Measurements from ENCODE around the gene CHCHD6. TPM values are rescaled to one million over a fixed set of nuclear protein-coding genes. Genes with fewer than 3 reads are reported as not detected.

CHCHD6 gene
- total RNA-seq, 8 experiments from 2014 or later: 13.9 to 71.2 (median 45.4) TPM

DNA sequence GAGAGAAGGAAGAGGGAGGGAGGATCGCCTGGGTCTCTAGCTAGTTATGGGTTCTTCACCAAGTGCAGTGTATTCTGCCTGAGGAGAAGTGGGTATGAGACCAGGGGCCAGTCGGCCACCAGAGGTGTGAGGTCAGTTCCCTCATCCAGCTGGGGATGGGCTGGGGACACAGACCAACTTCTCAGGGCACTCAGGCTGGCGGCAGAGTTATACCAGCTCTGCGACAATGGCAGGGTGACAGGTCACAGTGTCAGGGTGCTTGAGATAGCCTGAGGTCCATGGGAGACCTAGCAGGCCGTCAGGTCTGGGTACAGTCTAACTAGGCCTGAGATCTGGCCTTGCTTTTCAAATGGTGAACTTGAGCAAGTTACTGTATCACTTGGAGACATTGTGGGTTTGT lies 247.5 kb downstream of the CHCHD6 start:
- Histone ChIP-seq H3K27ac (no peak overlapping the region), H3K4me1 (replicated peaks in 1 of 2) (peaks cover 0 to 8% of the 10 kb centered on the region in 2 donors), H3K4me3 (no peak overlapping the region)
- 83 to 100% (median 100%) methylated on average over 1 to 3 of the region's 5 CpGs; no CpG with 5 or more reads in 3 of the 10 experiments for WGBS, 10 experiments
- no peak for ATAC-seq (replicated peaks in 6 of 8)
- in situ Hi-C loops (cut with MboI; ENCODE audit: low pct_unique_long_range_greater_than_20kb in 2 of 9, low sequenced_read_pairs in 9 of 9, unreplicated experiment in 9 of 9): loop anchor here in 4 of 9 experiments (25.0 kb wide), 1 partner anchor 189 kb away; no protein-coding TSS in a partner anchor

DNA sequence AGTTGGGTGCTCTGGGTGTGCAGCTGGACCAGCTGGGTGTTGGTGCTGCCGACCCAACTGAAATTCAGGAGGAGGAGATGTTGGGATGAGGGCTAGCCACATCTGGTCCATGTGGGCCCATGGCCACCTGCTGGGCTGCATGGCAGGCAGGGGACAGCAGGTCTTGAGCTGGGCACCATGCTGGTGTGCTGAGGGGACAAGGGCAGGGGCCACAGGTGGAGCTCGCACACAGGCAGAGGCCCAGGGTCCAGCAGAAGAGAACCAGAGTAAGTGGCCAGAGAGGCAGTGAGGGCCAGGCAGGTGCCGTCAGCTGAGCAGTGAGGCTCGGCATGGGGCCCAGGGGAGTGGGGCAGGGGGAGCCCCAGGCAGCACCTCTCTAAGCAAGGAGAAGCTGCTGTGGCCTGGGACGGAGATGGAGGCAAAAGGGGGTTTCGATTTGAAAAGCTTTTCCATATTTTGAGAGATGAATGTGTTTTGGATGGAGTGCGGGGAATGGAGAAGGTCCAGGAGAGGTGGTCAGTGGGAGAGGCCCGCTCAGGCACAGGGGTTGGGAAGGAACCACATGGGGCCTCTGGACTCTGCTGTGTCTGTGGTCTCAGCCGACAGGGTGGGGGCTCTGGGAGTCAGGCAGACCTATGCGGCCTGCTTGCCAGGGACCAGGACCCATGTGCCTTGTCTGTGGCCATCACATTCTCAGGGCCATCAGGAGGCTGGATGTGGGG lies 248.4 kb downstream of the CHCHD6 start:
- ATAC-seq (replicated peaks in 6 of 8): no peak
- no peak overlapping the region for H3K27ac ChIP-seq
- in situ Hi-C loops (cut with MboI; ENCODE audit: low pct_unique_long_range_greater_than_20kb in 2 of 9, low sequenced_read_pairs in 9 of 9, unreplicated experiment in 9 of 9): loop anchor here in 4 of 9 experiments (25.0 kb wide), 1 partner anchor 190 kb away; no protein-coding TSS in a partner anchor
- H3K4me3 ChIP-seq: no peak overlapping the region
- no peaks in the 10 kb centered on the region for H3K4me1 ChIP-seq (replicated peaks in 1 of 2)
- 83 to 100% methylated on average over 1 to 2 of the region's 10 CpGs; no CpG with 5 or more reads in 8 of the 10 experiments for WGBS, 10 experiments

DNA sequence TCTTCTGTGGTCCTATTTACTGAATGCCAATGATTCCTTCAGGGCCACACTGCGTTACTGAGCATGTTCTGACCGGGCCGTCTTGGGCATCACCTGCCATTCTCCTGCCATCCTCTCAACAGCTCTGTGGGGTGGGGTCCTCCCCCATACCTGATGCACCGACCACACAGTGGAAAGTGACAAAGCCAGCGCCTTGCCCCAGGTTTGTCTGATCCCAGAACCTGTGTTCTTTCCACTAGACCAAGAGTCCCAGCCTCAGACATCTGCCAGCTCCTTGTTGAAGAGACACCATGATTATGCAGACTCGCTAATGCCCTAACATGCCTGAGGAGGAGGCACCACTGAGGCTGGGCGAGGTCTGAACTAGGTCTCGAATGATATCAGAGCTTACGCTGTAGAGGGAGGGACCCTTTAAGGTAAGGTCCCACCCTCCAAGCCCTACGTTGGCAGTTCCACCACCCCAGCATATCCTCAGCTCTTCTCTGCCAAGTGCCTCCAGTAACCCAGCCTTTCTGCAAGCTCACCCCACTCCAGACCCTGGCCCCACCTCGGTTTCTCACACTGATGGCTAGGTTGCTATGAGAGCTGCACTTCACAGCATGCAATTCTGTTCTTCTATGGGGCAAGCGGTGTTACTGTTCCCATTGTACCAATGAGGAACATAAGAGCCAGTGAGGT lies 249.1 kb downstream of the CHCHD6 start:
- in situ Hi-C loops (cut with MboI; ENCODE audit: low pct_unique_long_range_greater_than_20kb in 2 of 9, low sequenced_read_pairs in 9 of 9, unreplicated experiment in 9 of 9): loop anchor here in 4 of 9 experiments (25.0 kb wide), 1 partner anchor 191 kb away; no protein-coding TSS in a partner anchor
- Histone ChIP-seq H3K4me3 (no peak overlapping the region), H3K4me1 (replicated peaks in 1 of 2) (no peaks in the 10 kb centered on the region), H3K27ac (no peak overlapping the region)
- peak in 2 of 8 experiments; percentile 33 for ATAC-seq (replicated peaks in 6 of 8)
- 81 to 100% (median 95%) methylated on average over 1 to 6 of the region's 12 CpGs; no CpG with 5 or more reads in 4 of the 10 experiments for WGBS, 10 experiments

DNA sequence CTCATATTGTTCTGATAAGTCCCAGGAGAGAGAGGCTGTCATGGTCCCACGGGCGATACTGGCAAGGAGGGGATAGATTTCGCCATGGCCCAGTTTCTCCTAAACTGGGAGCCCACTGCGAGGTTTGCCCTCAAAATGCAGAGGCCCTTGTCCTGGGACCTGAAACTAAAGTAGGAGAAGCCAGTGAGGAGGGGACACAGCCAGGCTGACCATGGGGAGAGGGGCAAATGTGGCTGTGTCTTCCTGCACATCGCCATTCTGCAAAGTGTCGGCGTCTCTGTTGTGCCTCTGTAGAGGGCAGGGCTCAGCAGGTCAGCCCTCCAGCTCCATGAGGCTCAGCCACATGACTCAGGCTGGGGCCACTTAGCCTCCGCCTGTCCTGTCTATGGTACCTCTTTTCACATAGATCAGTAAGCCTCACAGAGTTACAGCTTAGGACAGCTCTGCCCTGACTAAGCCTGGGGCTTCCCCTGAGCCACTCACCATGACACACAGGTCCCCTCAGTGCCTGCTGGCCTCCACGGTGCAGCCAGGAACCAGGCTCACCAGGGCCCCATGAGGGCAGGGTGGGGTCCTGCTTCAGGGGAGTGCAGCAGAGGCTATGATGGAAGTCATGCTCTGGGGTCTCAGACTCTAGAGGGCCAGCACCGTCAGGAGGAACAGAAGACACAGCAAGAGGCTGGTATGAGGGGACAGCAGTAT lies 250.3 kb downstream of the CHCHD6 start:
- no peak overlapping the region for H3K27ac ChIP-seq
- no peaks in the 10 kb centered on the region for H3K4me1 ChIP-seq (replicated peaks in 1 of 2)
- ATAC-seq (replicated peaks in 6 of 8): peak in 7 of 8 experiments; percentile 51 to 75 (median 72)
- no peak overlapping the region for H3K4me3 ChIP-seq
- WGBS, 10 experiments: 60 to 97% (median 88%) methylated on average over 1 to 5 of the region's 10 CpGs; no CpG with 5 or more reads in 4 of the 10 experiments
- in situ Hi-C loops (cut with MboI; ENCODE audit: low pct_unique_long_range_greater_than_20kb in 2 of 9, low sequenced_read_pairs in 9 of 9, unreplicated experiment in 9 of 9): loop anchor here in 4 of 9 experiments (25.0 kb wide), 1 partner anchor 192 kb away; no protein-coding TSS in a partner anchor

DNA sequence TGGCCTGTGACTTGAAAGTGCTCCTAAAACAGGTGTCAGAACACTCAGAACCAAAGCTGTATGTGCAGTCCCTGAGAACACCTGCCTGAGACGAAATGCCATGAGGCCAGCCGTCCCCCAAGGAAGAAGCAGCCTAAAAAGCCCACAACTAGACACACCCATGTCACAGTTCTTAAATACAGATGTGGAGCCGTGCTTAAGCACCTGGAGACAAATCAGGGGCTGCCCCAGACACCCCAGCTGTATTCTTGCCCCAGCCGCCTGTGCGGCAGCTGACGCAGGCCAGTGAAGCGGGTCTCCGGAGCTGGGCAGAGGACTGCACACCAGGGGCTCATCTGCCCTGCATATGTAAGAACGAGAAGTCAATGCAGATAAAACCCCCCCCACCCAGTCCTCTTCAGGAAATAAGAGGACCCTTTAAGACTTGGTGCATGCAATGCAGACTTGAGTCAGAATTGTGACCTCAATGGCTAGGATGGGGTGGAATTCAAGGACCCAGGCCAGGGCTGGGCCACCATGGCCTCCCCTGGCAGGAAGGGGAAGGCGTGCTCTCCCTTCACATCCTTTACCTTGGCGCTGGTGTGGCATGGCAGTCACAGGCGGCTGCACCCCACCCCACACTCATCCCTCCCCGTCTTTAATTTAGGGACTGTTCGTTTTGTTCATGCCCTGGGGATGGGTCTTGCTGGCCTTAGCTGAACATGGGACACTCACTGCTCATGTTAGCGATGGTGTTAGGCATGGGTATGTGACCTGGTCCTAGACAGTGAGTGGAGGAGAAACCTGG lies 251.2 kb downstream of the CHCHD6 start:
- 40 to 100% (median 93%) methylated on average over 1 to 7 of the region's 15 CpGs; no CpG with 5 or more reads in 5 of the 10 experiments for WGBS, 10 experiments
- no peak for ATAC-seq (replicated peaks in 6 of 8)
- Histone ChIP-seq H3K4me1 (replicated peaks in 1 of 2) (peaks cover 2 to 6% of the 10 kb centered on the region in 2 donors), H3K4me3 (no peak overlapping the region), H3K27ac (no peak overlapping the region)
- in situ Hi-C loops (cut with MboI; ENCODE audit: low pct_unique_long_range_greater_than_20kb in 2 of 9, low sequenced_read_pairs in 9 of 9, unreplicated experiment in 9 of 9): loop anchor here in 4 of 9 experiments (25.0 kb wide), 1 partner anchor 193 kb away; no protein-coding TSS in a partner anchor

DNA sequence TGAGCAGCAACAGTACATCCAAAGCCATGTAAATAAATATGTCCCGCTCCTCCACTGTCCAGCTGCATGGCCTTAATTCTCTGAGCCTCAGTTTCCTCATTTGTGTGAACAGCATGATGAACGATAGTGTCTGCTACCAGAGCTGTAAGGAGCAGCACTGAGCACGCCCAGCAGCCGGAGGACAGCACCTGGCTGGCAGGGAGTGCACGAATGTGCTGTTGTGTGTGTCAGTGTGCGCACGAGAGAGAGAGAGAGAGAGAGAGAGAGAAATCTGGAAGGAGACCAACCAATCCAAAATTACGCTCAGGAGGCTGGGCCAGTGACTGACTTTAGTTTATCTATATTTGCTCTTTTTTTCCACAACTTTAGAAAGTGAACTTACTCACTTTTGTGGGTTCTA lies 252.3 kb downstream of the CHCHD6 start:
- 74 to 87% (median 80%) methylated on average over 3 to 8 of the region's 8 CpGs; no CpG with 5 or more reads in 2 of the 10 experiments for WGBS, 10 experiments
- H3K4me1 ChIP-seq (replicated peaks in 1 of 2): peaks cover 8 to 16% of the 10 kb centered on the region in 2 donors
- in situ Hi-C loops (cut with MboI; ENCODE audit: low pct_unique_long_range_greater_than_20kb in 2 of 9, low sequenced_read_pairs in 9 of 9, unreplicated experiment in 9 of 9): loop anchor here in 4 of 9 experiments (25.0 kb wide), 1 partner anchor 194 kb away; no protein-coding TSS in a partner anchor
- no peak overlapping the region for H3K4me3 ChIP-seq
- no peak for ATAC-seq (replicated peaks in 6 of 8)
- H3K27ac ChIP-seq: no peak overlapping the region

DNA sequence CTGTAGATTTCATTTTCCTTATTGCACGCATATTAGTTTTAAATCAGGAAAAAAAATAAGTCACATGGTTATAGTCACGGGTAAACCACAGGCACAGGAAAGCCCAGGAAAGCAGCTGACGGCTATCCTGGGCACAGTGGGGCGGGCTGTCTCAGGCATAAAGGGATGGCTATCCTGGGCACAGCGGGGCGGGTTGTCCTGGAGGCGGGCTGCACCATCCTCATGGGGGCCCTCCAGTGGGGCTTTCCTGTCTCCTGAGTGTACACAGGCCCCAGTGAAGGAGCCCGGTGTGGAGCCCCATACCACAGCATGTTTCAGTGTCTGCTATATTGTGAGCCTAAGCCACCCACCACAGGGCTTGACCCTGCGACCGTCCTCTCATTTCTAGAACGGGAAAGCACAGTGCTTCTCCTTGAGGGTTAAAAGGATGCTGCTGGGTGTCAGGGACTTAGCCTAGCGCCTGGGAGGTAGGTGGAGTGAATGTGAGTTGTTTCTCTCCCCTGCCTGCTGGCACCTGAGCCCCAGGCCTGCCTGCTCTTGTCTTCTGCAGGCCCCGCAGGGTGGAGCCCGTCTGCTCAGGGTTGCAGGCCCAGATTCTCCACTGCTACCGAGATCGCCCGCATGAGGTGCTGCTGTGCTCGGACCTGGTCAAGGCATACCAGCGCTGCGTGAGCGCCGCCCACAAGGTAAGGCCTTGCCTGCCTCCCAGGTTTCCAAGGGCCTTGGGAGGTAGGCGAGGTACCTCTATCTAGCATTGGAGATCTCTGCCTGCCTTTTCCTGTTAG lies 253.0 kb downstream of the CHCHD6 start:
- whole genome bisulfite sequencing, 10 experiments: 70 to 100% (median 91%) methylated on average over 1 to 6 of the region's 23 CpGs; no CpG with 5 or more reads in 1 of the 10 experiments
- in situ Hi-C loops (cut with MboI; ENCODE audit: low pct_unique_long_range_greater_than_20kb in 2 of 9, low sequenced_read_pairs in 9 of 9, unreplicated experiment in 9 of 9): loop anchor here in 4 of 9 experiments (25.0 kb wide), 1 partner anchor 195 kb away; no protein-coding TSS in a partner anchor
- H3K27ac ChIP-seq: no peak overlapping the region
- H3K4me1 ChIP-seq (replicated peaks in 1 of 2): peaks cover 8 to 16% of the 10 kb centered on the region in 2 donors
- ATAC-seq (replicated peaks in 6 of 8): peak in 5 of 8 experiments; percentile 12 to 38 (median 30)
- no peak overlapping the region for H3K4me3 ChIP-seq

DNA sequence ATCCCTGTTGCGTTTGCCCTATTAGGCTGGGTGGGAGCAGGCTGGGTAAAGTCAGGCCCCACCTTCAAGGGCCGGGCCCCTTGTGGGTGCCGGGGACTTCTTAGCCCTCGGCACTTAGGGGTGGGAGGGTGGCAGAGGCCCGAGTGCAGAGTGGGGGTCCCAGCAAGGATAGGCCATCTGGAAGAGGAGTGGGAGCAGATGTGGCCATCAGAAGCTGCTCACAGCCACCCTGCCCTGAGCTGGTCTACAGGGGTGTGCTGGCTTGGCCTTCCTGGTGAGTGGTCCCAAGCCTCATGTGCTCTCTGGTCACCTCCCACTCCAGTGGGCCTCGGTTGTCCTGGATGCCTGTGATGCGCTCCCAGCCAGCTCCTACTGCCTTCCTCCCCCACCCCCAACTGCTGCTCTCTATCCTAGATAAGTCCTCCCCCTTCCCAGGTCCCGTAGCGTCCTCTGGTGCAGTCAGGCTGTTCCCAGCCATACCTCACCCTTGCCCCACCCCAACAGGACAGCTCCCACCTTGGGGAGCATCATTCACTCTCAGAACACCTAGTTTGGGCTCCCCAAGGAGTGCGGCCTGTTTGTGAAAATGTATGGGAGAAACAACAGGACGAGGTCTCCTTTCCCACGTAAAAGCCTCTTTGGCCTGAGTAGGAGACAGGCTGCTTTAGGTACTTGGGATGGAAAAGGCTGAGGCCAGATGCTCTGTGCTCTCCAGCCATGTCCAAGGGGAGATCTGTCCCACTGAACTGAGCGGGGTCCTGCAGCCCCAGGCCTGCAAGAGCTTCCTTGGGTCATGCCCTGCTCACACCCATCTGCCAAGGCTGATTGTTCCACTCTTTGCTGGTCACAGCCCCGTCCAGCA lies 254.0 kb downstream of the CHCHD6 start:
- Histone ChIP-seq H3K4me1 (replicated peaks in 1 of 2) (peaks cover 8 to 16% of the 10 kb centered on the region in 2 donors), H3K4me3 (no peak overlapping the region), H3K27ac (no peak overlapping the region)
- in situ Hi-C loops (cut with MboI; ENCODE audit: low pct_unique_long_range_greater_than_20kb in 2 of 9, low sequenced_read_pairs in 9 of 9, unreplicated experiment in 9 of 9): loop anchor here in 4 of 9 experiments (25.0 kb wide), 1 partner anchor 196 kb away; no protein-coding TSS in a partner anchor
- ATAC-seq (replicated peaks in 6 of 8): no peak
- 70 to 100% (median 93%) methylated on average over 1 to 2 of the region's 14 CpGs; no CpG with 5 or more reads in 5 of the 10 experiments for WGBS, 10 experiments

DNA sequence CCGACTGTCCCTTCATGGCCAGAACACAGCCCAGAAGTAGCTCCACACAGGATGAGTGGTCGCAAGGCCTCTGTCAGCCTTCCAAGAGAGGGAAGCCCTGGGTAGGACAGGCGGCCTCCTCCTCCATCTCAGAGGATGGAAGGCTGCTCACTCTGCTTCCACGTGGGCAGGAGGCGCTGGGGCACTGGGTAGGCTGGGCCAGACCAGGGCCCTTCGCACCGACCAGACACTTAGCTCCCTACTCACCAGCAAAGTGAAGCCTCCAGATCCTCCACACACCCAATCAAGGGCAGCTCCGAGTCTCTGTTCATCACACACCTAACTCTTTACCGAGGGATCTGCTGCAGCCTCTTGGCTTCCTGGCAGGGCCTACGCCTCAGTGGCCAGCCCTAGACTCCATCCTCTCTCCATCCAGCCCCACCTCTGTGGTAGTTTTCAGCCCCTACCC lies 254.6 kb downstream of the CHCHD6 start:
- Histone ChIP-seq H3K4me1 (replicated peaks in 1 of 2) (peaks cover 8 to 16% of the 10 kb centered on the region in 2 donors), H3K27ac (no peak overlapping the region), H3K4me3 (no peak overlapping the region)
- WGBS, 10 experiments: 67 to 96% (median 73%) methylated on average over 1 to 8 of the region's 10 CpGs; no CpG with 5 or more reads in 6 of the 10 experiments
- in situ Hi-C loops (cut with MboI; ENCODE audit: low pct_unique_long_range_greater_than_20kb in 2 of 9, low sequenced_read_pairs in 9 of 9, unreplicated experiment in 9 of 9): loop anchor here in 4 of 9 experiments (25.0 kb wide), 1 partner anchor 196 kb away; no protein-coding TSS in a partner anchor
- ATAC-seq (replicated peaks in 6 of 8): no peak

DNA sequence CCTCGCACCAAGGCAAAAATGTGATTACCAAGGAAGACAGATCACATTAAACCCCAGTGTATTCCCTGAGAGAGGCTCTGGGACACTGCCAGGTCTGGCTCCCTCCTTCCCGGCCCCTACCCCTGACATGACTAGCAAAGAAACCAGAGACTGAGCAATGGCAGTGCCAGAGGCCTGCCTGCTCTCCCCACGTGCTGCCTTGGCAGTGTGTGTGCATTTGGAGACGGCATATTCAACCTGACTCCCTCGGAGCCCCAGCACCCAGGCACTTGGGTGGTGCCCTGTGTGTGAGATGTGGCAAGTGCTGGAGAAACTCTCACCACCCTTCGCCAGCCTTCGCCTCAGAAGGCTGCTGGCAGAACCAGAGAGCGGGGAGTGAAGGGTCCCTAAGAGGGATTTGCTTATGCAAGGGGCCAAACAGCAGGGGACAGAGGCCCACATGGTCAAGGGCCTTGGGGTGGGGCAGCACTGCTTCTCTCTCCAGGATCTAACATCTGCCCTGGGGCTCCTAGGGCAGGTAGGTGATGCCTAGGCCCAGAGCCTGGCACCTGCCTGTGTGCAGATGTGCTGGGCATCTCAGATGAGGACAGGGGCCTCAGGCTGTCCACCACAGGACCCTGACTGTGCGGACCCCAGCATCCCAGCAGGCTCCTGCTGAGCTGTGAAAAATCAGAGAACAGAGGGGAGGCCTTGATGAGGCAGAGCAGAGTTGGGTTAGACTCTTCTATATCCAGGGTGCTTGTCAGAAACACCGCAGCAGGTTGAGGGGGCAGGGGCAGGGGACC lies 255.3 kb downstream of the CHCHD6 start:
- 76 to 90% methylated on average over 2 to 4 of the region's 10 CpGs; no CpG with 5 or more reads in 8 of the 10 experiments for WGBS, 10 experiments
- H3K27ac ChIP-seq: no peak overlapping the region
- peaks cover 8 to 16% of the 10 kb centered on the region in 2 donors for H3K4me1 ChIP-seq (replicated peaks in 1 of 2)
- in situ Hi-C loops (cut with MboI; ENCODE audit: low pct_unique_long_range_greater_than_20kb in 2 of 9, low sequenced_read_pairs in 9 of 9, unreplicated experiment in 9 of 9): loop anchor here in 4 of 9 experiments (25.0 kb wide), 1 partner anchor 197 kb away; no protein-coding TSS in a partner anchor
- peak in 1 of 8 experiments; percentile 6 for ATAC-seq (replicated peaks in 6 of 8)
- H3K4me3 ChIP-seq: no peak overlapping the region

Measured in motor neuron (in vitro differentiated cells).